LNCaP clone FGC (cell line): ENCODE results near the gene ATP11A.

Experiments used
- DNase-seq: peaks from one replicate; pipeline ENCODE4 v3.0.0-alpha.2; 2011; ENCODE audit warnings: low read depth
- H3K4me3 ChIP-seq: 2 replicates; pipeline ENCODE4 v1.5.1; 2011; ENCODE audit warnings: mild to moderate bottlenecking, low read depth, low read length, control low read depth
- CTCF ChIP-seq: IDR thresholded peaks from 2 replicates; pipeline ENCODE4 v1.5.1; 2012; ENCODE audit warnings: mild to moderate bottlenecking; ENCODE audit not compliant: control insufficient read depth, insufficient read depth; ENCODE audit errors: extremely low read depth

Gene ATP11A

GRCh38 chr13:112842343-112842856 is 152.6 kb downstream of the ATP11A start:
- DNase-seq = no peak
- no peak for TF ChIP-seq CTCF
- H3K4me3 ChIP-seq = no peak overlapping the region

- TF ChIP-seq CTCF = no peak
- no peak overlapping the region for H3K4me3 ChIP-seq
- no peak for DNase-seq
These were observed 153.1 kb downstream of the ATP11A start for GRCh38 chr13:112842931-112843391.

GRCh38 chr13:112843392-112844111 is 153.7 kb downstream of the ATP11A start:
- TF ChIP-seq CTCF = no peak
- H3K4me3 ChIP-seq = no peak overlapping the region
- no peak for DNase-seq

GRCh38 chr13:112844411-112844810 is 154.6 kb downstream of the ATP11A start:
- TF ChIP-seq CTCF = no peak
- no peak overlapping the region for H3K4me3 ChIP-seq
- DNase-seq = no peak

GRCh38 chr13:112844879-112845278 is 155.0 kb downstream of the ATP11A start:
- no peak for TF ChIP-seq CTCF
- no peak overlapping the region for H3K4me3 ChIP-seq
- DNase-seq = no peak

- DNase-seq = no peak
- H3K4me3 ChIP-seq = no peak overlapping the region
- no peak for TF ChIP-seq CTCF
These were observed 155.8 kb downstream of the ATP11A start for GRCh38 chr13:112845511-112846144.
